K562 (cell line): ENCODE data around the gene CCDC85B. TPM values are rescaled to one million over a fixed set of nuclear protein-coding genes. Genes with fewer than 3 reads are reported as not detected.

ENCODE experiments used
- CBX1 ChIP-seq: sonication (generic); IDR thresholded peaks from 2 replicates; pipeline ENCODE4 v1.6.1; 2016; ENCODE audit warnings: antibody characterized with exemption, low read depth, mild to moderate bottlenecking
- NR3C1 ChIP-seq: sonication (generic); formaldehyde crosslinking; IDR thresholded peaks from 2 replicates; pipeline ENCODE4 v1.8.1; 2022; ENCODE audit warnings: missing genetic modification reagents
- polyA plus RNA-seq, 8 experiments: library from polyadenylated mRNA; depleted of rRNA in 4 of 8; stranded (reverse) in 5 of 8; unstranded in 3 of 8; fragments of >200 nt; fragmentation: Nextera tagmentation in 2 of 8; fragmentation: Illumina TruSeq in 1 of 8; extraction: Ambion mirVana in 2 of 8; extraction: Trizol in 1 of 8; gene quantifications; 2 replicates each; pipeline versions ENCODE4 v1.2.1 to v1.2.3, GENCODE V29; 2011 to 2014; ENCODE audit warnings: inconsistent platforms in 1 of 8, missing spikeins in 1 of 8
- total RNA-seq, 7 experiments: library from RNA; depleted of rRNA in 6 of 7; stranded (reverse); fragments of >200 nt in 6 of 7; fragmentation: Illumina TruSeq in 2 of 7; extraction: Trizol in 2 of 7; gene quantifications; 2 replicates each; pipeline versions ENCODE4 v1.2.1 to v1.2.3, GENCODE V29; 2011 to 2021; ENCODE audit warnings: low replicate concordance in 1 of 7
- TF ChIP-seq, protein P1 (sequence below): sonication (generic); formaldehyde crosslinking; IDR thresholded peaks from 2 replicates; pipeline ENCODE4 v1.8.1; 2023; ENCODE audit warnings: missing genetic modification reagents, mild to moderate bottlenecking, borderline replicate concordance
- TF ChIP-seq, protein P2 (sequence below): fragments of 450-650 bp; formaldehyde crosslinking; IDR thresholded peaks from 2 replicates; pipeline ENCODE4 v1.4.0; 2022; ENCODE audit warnings: mild to moderate bottlenecking, moderate library complexity
- TF ChIP-seq, protein P3 (sequence below): fragments of 450-650 bp; conservative IDR thresholded peaks from 2 replicates; pipeline ENCODE4 v1.6.1; 2016; ENCODE audit warnings: missing genetic modification characterization, low read depth, mild to moderate bottlenecking, control low read depth, missing compliant biosample characterization
- TF ChIP-seq, protein P4 (sequence below), 3 experiments: fragments of 200-800 bp in 1 of 3; fragments of 250-450 bp in 1 of 3; fragments of 450-650 bp in 1 of 3; sonication (Bioruptor Pico) in 1 of 3; sonication (Bioruptor generic) in 1 of 3; formaldehyde crosslinking in 1 of 3; IDR thresholded peaks; 2 replicates each; pipeline versions ENCODE4 v1.6.1 to v1.8.0; 2016 to 2022; ENCODE audit warnings: mild to moderate bottlenecking in 2 of 3, missing genetic modification characterization in 2 of 3, missing compliant biosample characterization in 1 of 3, moderate library complexity in 1 of 3
- TF ChIP-seq, protein P5 (sequence below): fragments of 450-650 bp; formaldehyde crosslinking; IDR thresholded peaks from 2 replicates; pipeline ENCODE4 v1.4.0; 2020; ENCODE audit warnings: mild to moderate bottlenecking

The CCDC85B gene
- total and polyA plus RNA-seq, 9 of the 15 experiments (the other 6 are each of a cell fraction or from before 2014, with no cell fraction given): 0.14 to 138 (median 6.2) TPM

DNA sequence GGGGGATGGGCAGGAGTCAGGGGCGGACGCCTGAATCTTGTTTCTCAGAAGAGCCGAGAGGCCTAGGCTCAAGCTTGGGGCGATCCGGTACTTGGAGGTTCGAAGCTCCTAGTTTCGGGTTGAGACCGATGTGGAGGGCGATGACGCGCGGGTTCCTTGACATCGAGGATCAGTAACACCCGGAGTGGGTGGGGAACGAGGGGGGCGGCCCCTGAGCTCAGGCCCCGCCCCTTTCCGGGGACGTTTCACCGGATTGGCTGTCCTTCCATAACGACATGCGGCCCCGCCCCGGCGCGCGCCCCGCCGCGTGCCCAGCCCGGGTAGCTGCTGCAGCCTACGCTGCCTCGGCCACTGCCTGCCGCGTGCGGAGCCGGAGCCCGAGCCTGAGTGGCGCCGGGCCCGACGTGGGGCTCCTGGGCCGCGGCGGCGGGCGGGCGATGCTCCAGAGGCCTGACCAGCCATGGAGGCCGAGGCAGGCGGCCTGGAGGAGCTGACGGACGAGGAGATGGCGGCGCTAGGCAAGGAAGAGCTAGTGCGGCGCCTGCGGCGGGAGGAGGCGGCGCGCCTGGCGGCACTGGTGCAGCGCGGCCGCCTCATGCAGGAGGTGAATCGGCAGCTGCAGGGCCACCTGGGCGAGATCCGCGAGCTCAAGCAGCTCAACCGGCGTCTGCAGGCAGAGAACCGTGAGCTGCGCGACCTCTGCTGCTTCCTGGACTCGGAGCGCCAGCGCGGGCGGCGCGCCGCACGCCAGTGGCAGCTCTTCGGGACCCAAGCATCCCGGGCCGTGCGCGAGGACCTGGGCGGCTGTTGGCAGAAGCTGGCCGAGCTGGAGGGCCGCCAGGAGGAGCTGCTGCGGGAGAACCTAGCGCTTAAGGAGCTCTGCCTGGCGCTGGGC lies at the start of gene CCDC85B (continued):
- TF ChIP-seq, protein P1, sequence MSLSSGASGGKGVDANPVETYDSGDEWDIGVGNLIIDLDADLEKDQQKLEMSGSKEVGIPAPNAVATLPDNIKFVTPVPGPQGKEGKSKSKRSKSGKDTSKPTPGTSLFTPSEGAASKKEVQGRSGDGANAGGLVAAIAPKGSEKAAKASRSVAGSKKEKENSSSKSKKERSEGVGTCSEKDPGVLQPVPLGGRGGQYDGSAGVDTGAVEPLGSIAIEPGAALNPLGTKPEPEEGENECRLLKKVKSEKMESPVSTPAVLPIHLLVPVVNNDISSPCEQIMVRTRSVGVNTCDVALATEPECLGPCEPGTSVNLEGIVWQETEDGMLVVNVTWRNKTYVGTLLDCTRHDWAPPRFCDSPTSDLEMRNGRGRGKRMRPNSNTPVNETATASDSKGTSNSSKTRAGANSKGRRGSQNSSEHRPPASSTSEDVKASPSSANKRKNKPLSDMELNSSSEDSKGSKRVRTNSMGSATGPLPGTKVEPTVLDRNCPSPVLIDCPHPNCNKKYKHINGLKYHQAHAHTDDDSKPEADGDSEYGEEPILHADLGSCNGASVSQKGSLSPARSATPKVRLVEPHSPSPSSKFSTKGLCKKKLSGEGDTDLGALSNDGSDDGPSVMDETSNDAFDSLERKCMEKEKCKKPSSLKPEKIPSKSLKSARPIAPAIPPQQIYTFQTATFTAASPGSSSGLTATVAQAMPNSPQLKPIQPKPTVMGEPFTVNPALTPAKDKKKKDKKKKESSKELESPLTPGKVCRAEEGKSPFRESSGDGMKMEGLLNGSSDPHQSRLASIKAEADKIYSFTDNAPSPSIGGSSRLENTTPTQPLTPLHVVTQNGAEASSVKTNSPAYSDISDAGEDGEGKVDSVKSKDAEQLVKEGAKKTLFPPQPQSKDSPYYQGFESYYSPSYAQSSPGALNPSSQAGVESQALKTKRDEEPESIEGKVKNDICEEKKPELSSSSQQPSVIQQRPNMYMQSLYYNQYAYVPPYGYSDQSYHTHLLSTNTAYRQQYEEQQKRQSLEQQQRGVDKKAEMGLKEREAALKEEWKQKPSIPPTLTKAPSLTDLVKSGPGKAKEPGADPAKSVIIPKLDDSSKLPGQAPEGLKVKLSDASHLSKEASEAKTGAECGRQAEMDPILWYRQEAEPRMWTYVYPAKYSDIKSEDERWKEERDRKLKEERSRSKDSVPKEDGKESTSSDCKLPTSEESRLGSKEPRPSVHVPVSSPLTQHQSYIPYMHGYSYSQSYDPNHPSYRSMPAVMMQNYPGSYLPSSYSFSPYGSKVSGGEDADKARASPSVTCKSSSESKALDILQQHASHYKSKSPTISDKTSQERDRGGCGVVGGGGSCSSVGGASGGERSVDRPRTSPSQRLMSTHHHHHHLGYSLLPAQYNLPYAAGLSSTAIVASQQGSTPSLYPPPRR (CRISPR knock-in tag): peak; percentile 76; the same call in 1 of the 2 replicates
- TF ChIP-seq, protein P2, sequence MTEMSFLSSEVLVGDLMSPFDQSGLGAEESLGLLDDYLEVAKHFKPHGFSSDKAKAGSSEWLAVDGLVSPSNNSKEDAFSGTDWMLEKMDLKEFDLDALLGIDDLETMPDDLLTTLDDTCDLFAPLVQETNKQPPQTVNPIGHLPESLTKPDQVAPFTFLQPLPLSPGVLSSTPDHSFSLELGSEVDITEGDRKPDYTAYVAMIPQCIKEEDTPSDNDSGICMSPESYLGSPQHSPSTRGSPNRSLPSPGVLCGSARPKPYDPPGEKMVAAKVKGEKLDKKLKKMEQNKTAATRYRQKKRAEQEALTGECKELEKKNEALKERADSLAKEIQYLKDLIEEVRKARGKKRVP (CRISPR knock-in tag): peak; percentile 15; the same call in 1 of the 2 replicates
- TF ChIP-seq CBX1 (peak; percentile 77), NR3C1 (peak; percentile 67; the same call in 1 of the 2 replicates)
- TF ChIP-seq, protein P3, sequence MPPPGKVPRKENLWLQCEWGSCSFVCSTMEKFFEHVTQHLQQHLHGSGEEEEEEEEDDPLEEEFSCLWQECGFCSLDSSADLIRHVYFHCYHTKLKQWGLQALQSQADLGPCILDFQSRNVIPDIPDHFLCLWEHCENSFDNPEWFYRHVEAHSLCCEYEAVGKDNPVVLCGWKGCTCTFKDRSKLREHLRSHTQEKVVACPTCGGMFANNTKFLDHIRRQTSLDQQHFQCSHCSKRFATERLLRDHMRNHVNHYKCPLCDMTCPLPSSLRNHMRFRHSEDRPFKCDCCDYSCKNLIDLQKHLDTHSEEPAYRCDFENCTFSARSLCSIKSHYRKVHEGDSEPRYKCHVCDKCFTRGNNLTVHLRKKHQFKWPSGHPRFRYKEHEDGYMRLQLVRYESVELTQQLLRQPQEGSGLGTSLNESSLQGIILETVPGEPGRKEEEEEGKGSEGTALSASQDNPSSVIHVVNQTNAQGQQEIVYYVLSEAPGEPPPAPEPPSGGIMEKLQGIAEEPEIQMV (tag): no peak
- TF ChIP-seq, protein P4, sequence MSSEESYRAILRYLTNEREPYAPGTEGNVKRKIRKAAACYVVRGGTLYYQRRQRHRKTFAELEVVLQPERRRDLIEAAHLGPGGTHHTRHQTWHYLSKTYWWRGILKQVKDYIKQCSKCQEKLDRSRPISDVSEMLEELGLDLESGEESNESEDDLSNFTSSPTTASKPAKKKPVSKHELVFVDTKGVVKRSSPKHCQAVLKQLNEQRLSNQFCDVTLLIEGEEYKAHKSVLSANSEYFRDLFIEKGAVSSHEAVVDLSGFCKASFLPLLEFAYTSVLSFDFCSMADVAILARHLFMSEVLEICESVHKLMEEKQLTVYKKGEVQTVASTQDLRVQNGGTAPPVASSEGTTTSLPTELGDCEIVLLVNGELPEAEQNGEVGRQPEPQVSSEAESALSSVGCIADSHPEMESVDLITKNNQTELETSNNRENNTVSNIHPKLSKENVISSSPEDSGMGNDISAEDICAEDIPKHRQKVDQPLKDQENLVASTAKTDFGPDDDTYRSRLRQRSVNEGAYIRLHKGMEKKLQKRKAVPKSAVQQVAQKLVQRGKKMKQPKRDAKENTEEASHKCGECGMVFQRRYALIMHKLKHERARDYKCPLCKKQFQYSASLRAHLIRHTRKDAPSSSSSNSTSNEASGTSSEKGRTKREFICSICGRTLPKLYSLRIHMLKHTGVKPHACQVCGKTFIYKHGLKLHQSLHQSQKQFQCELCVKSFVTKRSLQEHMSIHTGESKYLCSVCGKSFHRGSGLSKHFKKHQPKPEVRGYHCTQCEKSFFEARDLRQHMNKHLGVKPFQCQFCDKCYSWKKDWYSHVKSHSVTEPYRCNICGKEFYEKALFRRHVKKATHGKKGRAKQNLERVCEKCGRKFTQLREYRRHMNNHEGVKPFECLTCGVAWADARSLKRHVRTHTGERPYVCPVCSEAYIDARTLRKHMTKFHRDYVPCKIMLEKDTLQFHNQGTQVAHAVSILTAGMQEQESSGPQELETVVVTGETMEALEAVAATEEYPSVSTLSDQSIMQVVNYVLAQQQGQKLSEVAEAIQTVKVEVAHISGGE (CRISPR knock-in tag; IDR thresholded peaks at IDR 0.05): peak in 2 of 3 experiments; percentile 41 to 43; a peak in 1 of 6 replicates
- TF ChIP-seq, protein P5, sequence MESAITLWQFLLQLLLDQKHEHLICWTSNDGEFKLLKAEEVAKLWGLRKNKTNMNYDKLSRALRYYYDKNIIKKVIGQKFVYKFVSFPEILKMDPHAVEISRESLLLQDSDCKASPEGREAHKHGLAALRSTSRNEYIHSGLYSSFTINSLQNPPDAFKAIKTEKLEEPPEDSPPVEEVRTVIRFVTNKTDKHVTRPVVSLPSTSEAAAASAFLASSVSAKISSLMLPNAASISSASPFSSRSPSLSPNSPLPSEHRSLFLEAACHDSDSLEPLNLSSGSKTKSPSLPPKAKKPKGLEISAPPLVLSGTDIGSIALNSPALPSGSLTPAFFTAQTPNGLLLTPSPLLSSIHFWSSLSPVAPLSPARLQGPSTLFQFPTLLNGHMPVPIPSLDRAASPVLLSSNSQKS (CRISPR knock-in tag): peak; percentile 53; the same call in 1 of the 2 replicates
